GM12878 (cell line): ENCODE measurements around the gene PPP3CA. TPM values are rescaled to one million over a fixed set of nuclear protein-coding genes. Genes with fewer than 3 reads are reported as not detected.

Experiments
- ATAC-seq: fragments of 200-7000 bp; cut with Tn5 transposase; 3 replicates; pipeline ENCODE4 v1.9.1; 2020; ENCODE audit warnings: mild to moderate bottlenecking, moderate library complexity
- BruUV-seq: library from RNA; stranded (reverse); fragments of 400-500 nt; replicated peaks from 2 replicates; lab custom pipeline; 2021; lab: Mats Ljungman, UMichigan
- CTCF ChIA-PET: fragments of 300-600 bp; sonication (Branson Sonifier 250); formaldehyde crosslinking; extraction: SDS; loops from one replicate; lab custom pipeline; 2021; ENCODE audit warnings: inconsistent platforms; lab: Yijun Ruan, JAX
- POLR2A ChIA-PET: fragments of 350-600 bp; formaldehyde crosslinking; extraction: SDS; loops from one replicate; lab custom pipeline; 2021; ENCODE audit warnings: inconsistent platforms; lab: Charles Lee
- RAD21 ChIA-PET: fragments of 300-600 bp; sonication (Branson Sonifier 250); formaldehyde crosslinking; loops from one replicate; lab custom pipeline; 2023; ENCODE audit warnings: antibody characterized with exemption; ENCODE audit not compliant: unreplicated experiment; lab: Charles Lee
- SMC1A ChIA-PET: fragments of 300-600 bp; sonication (Branson Sonifier 250); formaldehyde crosslinking; loops from one replicate; lab custom pipeline; 2023; ENCODE audit not compliant: unreplicated experiment, uncharacterized antibody; lab: Charles Lee
- DNase-seq: peaks from one replicate; pipeline ENCODE4 v3.0.0-alpha.2; 2011; ENCODE audit warnings: low read depth, low spot score
- FAIRE-seq: peaks from 3 replicates; lab custom pipeline; 2011; peaks lifted over from hg19 to GRCh38; lab: Jason Lieb, UNC
- H2AFZ ChIP-seq: 2 replicates; pipeline ENCODE4 v1.6.0; 2011; ENCODE audit warnings: low read depth, low read length, control low read depth; ENCODE audit not compliant: control insufficient read depth
- H3K27ac ChIP-seq: 2 replicates; pipeline ENCODE4 v1.5.1; 2011; ENCODE audit warnings: control low read depth; ENCODE audit not compliant: control insufficient read depth, insufficient read depth
- H3K27me3 ChIP-seq, 2 experiments: replicated peaks in 1 of 2; 2 replicates each; pipeline versions ENCODE4 v1.6.0 to v1.6.1; 2011; ENCODE audit warnings: low read length in 1 of 2; ENCODE audit not compliant: control insufficient read depth in 2 of 2, insufficient read depth in 2 of 2
- H3K36me3 ChIP-seq, 2 experiments: 2 replicates each; pipeline ENCODE4 v1.5.1; 2011; ENCODE audit warnings: low read length in 1 of 2; ENCODE audit not compliant: control insufficient read depth in 2 of 2, insufficient read depth in 2 of 2
- H3K4me1 ChIP-seq: 2 replicates; pipeline ENCODE4 v1.6.1; 2011; ENCODE audit warnings: mild to moderate bottlenecking, low read length, moderate library complexity, mixed read lengths; ENCODE audit not compliant: control insufficient read depth, insufficient read depth
- H3K4me2 ChIP-seq: 2 replicates; pipeline ENCODE4 v1.6.0; 2011; ENCODE audit warnings: control low read depth; ENCODE audit not compliant: control insufficient read depth, insufficient read depth
- H3K4me3 ChIP-seq: fragments of 200-600 bp; sonication (generic); 2 replicates; pipeline ENCODE4 v1.5.1; 2016
- H3K79me2 ChIP-seq: 2 replicates; pipeline ENCODE4 v1.6.0; 2011; ENCODE audit warnings: low read length; ENCODE audit not compliant: control insufficient read depth, insufficient read depth
- H3K9ac ChIP-seq: 2 replicates; pipeline ENCODE4 v1.8.0; 2011; ENCODE audit warnings: low read length, control low read depth, mixed read lengths; ENCODE audit not compliant: control insufficient read depth, insufficient read depth
- H3K9me3 ChIP-seq: replicated peaks from 3 replicates; pipeline ENCODE4 v1.5.1; 2011; ENCODE audit warnings: mild to moderate bottlenecking, low read length; ENCODE audit not compliant: control insufficient read depth, insufficient read depth
- H4K20me1 ChIP-seq: 2 replicates; pipeline ENCODE4 v1.6.0; 2011; ENCODE audit not compliant: control insufficient read depth, insufficient read depth
- CBX5 ChIP-seq: sonication (generic); IDR thresholded peaks from 2 replicates; pipeline ENCODE4 v1.6.1; 2016; ENCODE audit warnings: low read depth, moderate library complexity, mild to moderate bottlenecking, inconsistent platforms
- CHD2 ChIP-seq: IDR thresholded peaks from 2 replicates; pipeline ENCODE4 v1.6.1; 2011; ENCODE audit warnings: low read depth, low read length, improper control_type of control experiment, borderline replicate concordance
- FOXK2 ChIP-seq: fragments of 450-650 bp; IDR thresholded peaks from 2 replicates; pipeline ENCODE4 v1.6.1; 2017; ENCODE audit warnings: mild to moderate bottlenecking, moderate library complexity
- LARP7 ChIP-seq: fragments of 450-650 bp; IDR thresholded peaks from 2 replicates; pipeline ENCODE4 v1.6.1; 2017; ENCODE audit warnings: mild to moderate bottlenecking
- NFYB ChIP-seq: IDR thresholded peaks from 2 replicates; pipeline ENCODE4 v1.6.1; 2011; ENCODE audit warnings: low read depth, mild to moderate bottlenecking, low read length, improper control_type of control experiment, moderate library complexity; ENCODE audit not compliant: insufficient read depth
- NR2C1 ChIP-seq: fragments of 450-650 bp; IDR thresholded peaks from 2 replicates; pipeline ENCODE4 v1.6.1; 2017; ENCODE audit warnings: antibody characterized with exemption, mild to moderate bottlenecking, moderate library complexity
- POU2F2 ChIP-seq: IDR thresholded peaks from 3 replicates; pipeline ENCODE4 v1.6.1; 2011; ENCODE audit warnings: low read depth, mild to moderate bottlenecking, low read length, borderline replicate concordance
- SMARCA5 ChIP-seq: fragments of 450-650 bp; IDR thresholded peaks from 2 replicates; pipeline ENCODE4 v1.6.1; 2017; ENCODE audit warnings: mild to moderate bottlenecking
- SP1 ChIP-seq: IDR thresholded peaks from one replicate; pipeline ENCODE4 v1.6.1; 2011; ENCODE audit warnings: low read depth, low read length
- SUPT20H ChIP-seq: IDR thresholded peaks from 2 replicates; pipeline ENCODE4 v1.6.1; 2011; ENCODE audit warnings: low read depth, mild to moderate bottlenecking, low read length, moderate library complexity, borderline replicate concordance; ENCODE audit not compliant: control insufficient read depth
- in situ Hi-C: fragments of 300-500 bp; cut with MboI; formaldehyde crosslinking; loops from 9 replicates; pipeline ENCODE4 v1.14.3; 2018; ENCODE audit warnings: mixed read lengths
- intact Hi-C: fragments of 100-400 bp; cut with micrococcal nuclease; formaldehyde crosslinking; loops from one replicate; pipeline ENCODE4 v1.14.2; 2022; ENCODE audit not compliant: unreplicated experiment
- polyA plus RNA-seq, 11 experiments: library from polyadenylated mRNA; depleted of rRNA in 4 of 11; unstranded in 6 of 11; stranded (reverse) in 5 of 11; fragments of >200 nt; fragmentation: Nextera tagmentation in 4 of 11; fragmentation: Illumina TruSeq in 1 of 11; extraction: Ambion mirVana in 4 of 11; extraction: Trizol in 1 of 11; gene quantifications; 1 replicate in 1 of 11; 2 replicates in 10 of 11; pipeline versions ENCODE4 v1.2.1 to v1.2.3, GENCODE V29; 2011 to 2016; ENCODE audit warnings: inconsistent platforms in 2 of 11, missing spikeins in 2 of 11, low read depth in 1 of 11
- total RNA-seq, 4 experiments: library from RNA; depleted of rRNA in 3 of 4; stranded (reverse); fragments of >200 nt in 3 of 4; fragmentation: Illumina TruSeq in 1 of 4; extraction: Trizol in 1 of 4; gene quantifications; 2 replicates each; pipeline versions ENCODE4 v1.2.1 to v1.2.3, GENCODE V29; 2013 to 2021
- TF ChIP-seq, protein P1 (sequence below): fragments of 450-650 bp; formaldehyde crosslinking; IDR thresholded peaks from 2 replicates; pipeline ENCODE4 v1.4.0; 2022; ENCODE audit warnings: mild to moderate bottlenecking, moderate library complexity
- TF ChIP-seq, protein P2 (sequence below): fragments of 450-650 bp; IDR thresholded peaks from 2 replicates; pipeline ENCODE4 v1.6.1; 2016; ENCODE audit warnings: mild to moderate bottlenecking

The PPP3CA gene
- total and polyA plus RNA-seq, 10 of the 15 experiments (the other 5 are each of a cell fraction or from before 2014, with no cell fraction given): 0.33 to 9.0 (median 1.0) TPM

DNA sequence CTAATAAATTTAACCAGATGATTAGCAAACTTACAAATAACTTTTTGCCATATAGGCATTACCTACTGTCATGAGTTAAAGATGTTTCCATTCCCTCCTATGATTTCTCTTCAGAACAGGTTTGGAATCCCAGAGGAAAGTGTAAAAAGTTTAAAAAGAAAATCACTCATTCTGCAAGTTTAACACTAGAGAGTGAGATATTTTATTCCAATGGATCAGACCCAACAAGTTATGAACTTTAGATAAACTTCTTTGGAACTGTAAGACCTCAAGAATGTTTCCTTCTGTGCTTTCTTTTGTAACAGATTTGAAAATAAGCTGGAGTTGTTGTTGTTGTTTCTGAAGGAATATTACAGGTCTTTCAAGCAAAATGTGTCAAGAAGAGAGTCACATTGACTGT, 51.6 kb downstream of the PPP3CA start:
- POLR2A ChIA-PET: no interaction called here
- H3K27me3 ChIP-seq: no peaks in the 10 kb centered on the region
- TF ChIP-seq, protein P1, sequence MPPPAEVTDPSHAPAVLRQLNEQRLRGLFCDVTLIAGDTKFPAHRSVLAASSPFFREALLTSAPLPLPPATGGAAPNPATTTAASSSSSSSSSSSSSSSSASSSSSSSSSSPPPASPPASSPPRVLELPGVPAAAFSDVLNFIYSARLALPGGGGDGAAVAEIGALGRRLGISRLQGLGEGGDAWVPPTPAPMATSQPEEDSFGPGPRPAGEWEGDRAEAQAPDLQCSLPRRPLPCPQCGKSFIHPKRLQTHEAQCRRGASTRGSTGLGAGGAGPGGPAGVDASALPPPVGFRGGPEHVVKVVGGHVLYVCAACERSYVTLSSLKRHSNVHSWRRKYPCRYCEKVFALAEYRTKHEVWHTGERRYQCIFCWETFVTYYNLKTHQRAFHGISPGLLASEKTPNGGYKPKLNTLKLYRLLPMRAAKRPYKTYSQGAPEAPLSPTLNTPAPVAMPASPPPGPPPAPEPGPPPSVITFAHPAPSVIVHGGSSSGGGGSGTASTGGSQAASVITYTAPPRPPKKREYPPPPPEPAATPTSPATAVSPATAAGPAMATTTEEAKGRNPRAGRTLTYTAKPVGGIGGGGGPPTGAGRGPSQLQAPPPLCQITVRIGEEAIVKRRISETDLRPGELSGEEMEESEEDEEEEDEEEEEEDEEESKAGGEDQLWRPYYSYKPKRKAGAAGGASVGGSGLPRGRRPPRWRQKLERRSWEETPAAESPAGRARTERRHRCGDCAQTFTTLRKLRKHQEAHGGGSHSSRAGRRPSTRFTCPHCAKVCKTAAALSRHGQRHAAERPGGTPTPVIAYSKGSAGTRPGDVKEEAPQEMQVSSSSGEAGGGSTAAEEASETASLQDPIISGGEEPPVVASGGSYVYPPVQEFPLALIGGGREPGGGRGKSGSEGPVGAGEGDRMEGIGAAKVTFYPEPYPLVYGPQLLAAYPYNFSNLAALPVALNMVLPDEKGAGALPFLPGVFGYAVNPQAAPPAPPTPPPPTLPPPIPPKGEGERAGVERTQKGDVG (CRISPR knock-in tag): no peak
- TF ChIP-seq SP1 (no peak), NFYB (no peak), SMARCA5 (no peak), CHD2 (no peak), FOXK2 (no peak), LARP7 (no peak), CBX5 (no peak), SUPT20H (no peak), NR2C1 (no peak), POU2F2 (no peak)
- TF ChIP-seq, protein P2, sequence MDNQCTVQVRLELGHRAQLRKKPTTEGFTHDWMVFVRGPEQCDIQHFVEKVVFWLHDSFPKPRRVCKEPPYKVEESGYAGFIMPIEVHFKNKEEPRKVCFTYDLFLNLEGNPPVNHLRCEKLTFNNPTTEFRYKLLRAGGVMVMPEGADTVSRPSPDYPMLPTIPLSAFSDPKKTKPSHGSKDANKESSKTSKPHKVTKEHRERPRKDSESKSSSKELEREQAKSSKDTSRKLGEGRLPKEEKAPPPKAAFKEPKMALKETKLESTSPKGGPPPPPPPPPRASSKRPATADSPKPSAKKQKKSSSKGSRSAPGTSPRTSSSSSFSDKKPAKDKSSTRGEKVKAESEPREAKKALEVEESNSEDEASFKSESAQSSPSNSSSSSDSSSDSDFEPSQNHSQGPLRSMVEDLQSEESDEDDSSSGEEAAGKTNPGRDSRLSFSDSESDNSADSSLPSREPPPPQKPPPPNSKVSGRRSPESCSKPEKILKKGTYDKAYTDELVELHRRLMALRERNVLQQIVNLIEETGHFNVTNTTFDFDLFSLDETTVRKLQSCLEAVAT: no peak
- TF ChIP-seq, all 136 proteins: peak for 0
- no peaks in the 10 kb centered on the region for H3K79me2 ChIP-seq
- no peaks in the 10 kb centered on the region for H3K4me1 ChIP-seq
- DNase-seq (no peak), FAIRE-seq (no peak), ATAC-seq (no peak)
- ChIA-PET CTCF (interaction anchor here (1.1 kb wide), 1 partner anchor 18 kb away, joined by 3 read pairs; no protein-coding TSS in a partner anchor), RAD21 (no interaction called here), SMC1A (no interaction called here)
- no peak overlapping the region for H3K27ac ChIP-seq
- H3K9ac ChIP-seq: no peak overlapping the region
- BruUV-seq: no TSS peak
- H4K20me1 ChIP-seq: no peaks in the 10 kb centered on the region
- H3K9me3 ChIP-seq: no peaks in the 10 kb centered on the region
- H3K4me2 ChIP-seq: no peak overlapping the region
- intact Hi-C loops (no loop called here), in situ Hi-C loops (no loop called here)
- no peak overlapping the region for H2AFZ ChIP-seq
- H3K4me3 ChIP-seq: no peak overlapping the region
- no peaks in the 10 kb centered on the region for H3K36me3 ChIP-seq
